GM21825 (cell line): ENCODE results near the gene C10orf105.

Experiments
- ATAC-seq: cut with Tn5 transposase; IDR thresholded peaks from one replicate; pipeline ENCODE4 v1.9.1; 2021; ENCODE audit warnings: mild to moderate bottlenecking, moderate library complexity; ENCODE audit not compliant: unreplicated experiment

The C10orf105 gene

GRCh38 chr10:71679425-71679824 lies 40.2 kb downstream of the C10orf105 start:
- no peak for ATAC-seq

- no peak for ATAC-seq
These were observed 41.3 kb downstream of the C10orf105 start for GRCh38 chr10:71678057-71678805.

GRCh38 chr10:71677261-71677660 lies 42.3 kb downstream of the C10orf105 start:
- ATAC-seq: no peak

GRCh38 chr10:71675295-71675970 lies 44.1 kb downstream of the C10orf105 start:
- no peak for ATAC-seq

GRCh38 chr10:71671994-71672946 lies 47.3 kb downstream of the C10orf105 start:
- no peak for ATAC-seq

GRCh38 chr10:71667387-71667752 lies 52.2 kb downstream of the C10orf105 start:
- ATAC-seq: no peak

- no peak for ATAC-seq
These were observed 52.8 kb downstream of the C10orf105 start for GRCh38 chr10:71666639-71667386.

GRCh38 chr10:71665456-71665855 lies 54.1 kb downstream of the C10orf105 start:
- no peak for ATAC-seq

- ATAC-seq: no peak
These were observed 55.0 kb downstream of the C10orf105 start for GRCh38 chr10:71664585-71664984.

- no peak for ATAC-seq
These were observed 56.3 kb downstream of the C10orf105 start for GRCh38 chr10:71663311-71663710.

GRCh38 chr10:71661779-71662336 lies 57.7 kb downstream of the C10orf105 start:
- ATAC-seq: no peak
